Metanephros (tissue), 1 donor: ENCODE results near the gene ABCB1. TPM values are rescaled to one million over a fixed set of nuclear protein-coding genes. Genes with fewer than 3 reads are reported as not detected.

ENCODE experiments used
- total RNA-seq: library from RNA; depleted of rRNA; stranded (reverse); fragments of >200 nt; gene quantifications from one replicate; pipeline ENCODE4 v1.2.3, GENCODE V29; 2014

Gene ABCB1
- 22.8 TPM for total RNA-seq

GRCh38 chr7:87600130-87601124 is at the start of gene ABCB1:
ABCB1 (minus strand) TSS chr7:87600884; CDS start chr7:87600184, 700 bp downstream.

GRCh38 chr7:87475359-87476178 is 125.1 kb downstream of the ABCB1 start, which contains the start of gene ABCB4:
ABCB4 (minus strand) TSS chr7:87475680; CDS start chr7:87475465, 215 bp downstream.

Other genes starting within 250 kb of the ABCB1 start
- 2.4 TPM for gene ABCB4, start 125.2 kb downstream of the ABCB1 start, total RNA-seq
- gene RUNDC3B, start 27.5 kb upstream of the ABCB1 start, total RNA-seq: 3.1 TPM